Measurements from ENCODE around the gene DMWD.

DMWD gene

DNA sequence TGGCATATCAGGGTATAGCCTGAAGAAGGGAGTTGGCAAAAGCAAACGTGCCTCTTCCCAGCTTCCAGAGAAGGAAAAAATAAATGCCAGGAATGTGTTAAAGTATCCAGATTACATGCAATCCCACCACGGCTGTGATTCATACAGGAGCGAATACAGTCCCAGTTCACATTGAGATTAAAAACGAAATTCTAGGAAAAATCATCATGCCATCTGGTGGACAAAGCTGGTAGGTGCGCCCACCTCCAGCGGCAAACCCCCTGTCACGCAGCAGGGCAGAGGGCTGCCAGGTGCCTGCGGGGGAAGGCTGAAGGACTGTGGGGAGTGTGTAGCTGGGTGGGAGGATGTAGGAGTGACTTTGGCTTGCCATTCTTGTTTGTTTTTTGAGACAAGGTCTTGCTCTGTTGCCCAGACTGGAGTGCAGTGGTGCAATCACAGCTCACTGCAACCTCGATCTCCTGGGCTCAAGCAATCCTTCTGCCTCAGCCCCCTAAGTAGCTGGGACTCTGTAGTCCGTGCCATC is 6.4 kb upstream of the DMWD start:
- H3K4me3 ChIP-seq (ENCODE audit: low read depth, low read length) = no peak overlapping the region
- no peak for DNase-seq (ENCODE audit: low read depth)
- TF ChIP-seq, protein P1, sequence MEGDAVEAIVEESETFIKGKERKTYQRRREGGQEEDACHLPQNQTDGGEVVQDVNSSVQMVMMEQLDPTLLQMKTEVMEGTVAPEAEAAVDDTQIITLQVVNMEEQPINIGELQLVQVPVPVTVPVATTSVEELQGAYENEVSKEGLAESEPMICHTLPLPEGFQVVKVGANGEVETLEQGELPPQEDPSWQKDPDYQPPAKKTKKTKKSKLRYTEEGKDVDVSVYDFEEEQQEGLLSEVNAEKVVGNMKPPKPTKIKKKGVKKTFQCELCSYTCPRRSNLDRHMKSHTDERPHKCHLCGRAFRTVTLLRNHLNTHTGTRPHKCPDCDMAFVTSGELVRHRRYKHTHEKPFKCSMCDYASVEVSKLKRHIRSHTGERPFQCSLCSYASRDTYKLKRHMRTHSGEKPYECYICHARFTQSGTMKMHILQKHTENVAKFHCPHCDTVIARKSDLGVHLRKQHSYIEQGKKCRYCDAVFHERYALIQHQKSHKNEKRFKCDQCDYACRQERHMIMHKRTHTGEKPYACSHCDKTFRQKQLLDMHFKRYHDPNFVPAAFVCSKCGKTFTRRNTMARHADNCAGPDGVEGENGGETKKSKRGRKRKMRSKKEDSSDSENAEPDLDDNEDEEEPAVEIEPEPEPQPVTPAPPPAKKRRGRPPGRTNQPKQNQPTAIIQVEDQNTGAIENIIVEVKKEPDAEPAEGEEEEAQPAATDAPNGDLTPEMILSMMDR (IDR thresholded peaks at IDR 0.05; ENCODE audit: control insufficient read depth, extremely low read depth, insufficient read depth) = peak; percentile 51

DNA sequence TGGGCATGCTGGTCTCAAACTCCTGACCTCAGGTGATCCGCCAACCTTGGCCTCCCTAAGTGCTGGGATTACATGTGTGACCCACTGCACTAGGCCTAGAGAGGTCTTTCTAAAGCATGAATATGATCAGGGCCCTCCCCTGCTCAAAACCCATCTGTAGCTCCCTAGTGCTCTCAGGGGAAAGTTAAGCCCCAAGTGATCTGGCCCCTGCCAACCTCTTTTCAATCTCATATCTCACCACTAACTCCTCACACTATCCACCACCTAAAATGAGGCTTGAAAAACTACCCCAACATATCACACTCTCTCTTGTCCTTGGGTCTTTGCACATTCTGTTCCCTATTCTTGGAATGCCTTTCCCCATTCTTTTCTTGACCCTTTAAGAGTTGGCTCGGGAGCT is 2.0 kb upstream of the DMWD start:
- TF ChIP-seq, protein P1 (IDR thresholded peaks at IDR 0.05; ENCODE audit: control insufficient read depth, extremely low read depth, insufficient read depth) = no peak
- DNase-seq (ENCODE audit: low read depth) = no peak

DNA sequence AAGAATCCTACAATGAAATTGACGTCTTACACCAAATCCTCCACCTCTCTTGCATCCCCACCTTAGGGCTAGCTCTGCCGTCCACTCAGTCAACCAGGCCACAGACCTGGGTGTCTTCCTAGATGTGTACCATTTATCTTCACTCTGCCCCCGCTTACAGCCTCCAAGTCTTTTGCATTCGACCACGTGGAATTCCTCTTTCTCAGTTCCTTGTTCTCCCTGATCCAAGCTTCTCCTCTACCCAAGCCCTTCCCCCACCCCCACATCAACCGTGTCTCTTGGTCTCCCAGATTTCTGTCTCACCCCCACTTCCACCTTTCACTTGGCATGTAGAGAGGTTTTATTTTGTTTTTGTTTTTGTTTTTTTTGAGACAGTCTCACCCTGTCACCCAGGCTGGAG is 1.2 kb upstream of the DMWD start:
- H3K4me3 ChIP-seq (ENCODE audit: low read depth, low read length) = no peak overlapping the region
- DNase-seq (ENCODE audit: low read depth) = no peak
- TF ChIP-seq, protein P1 (IDR thresholded peaks at IDR 0.05; ENCODE audit: control insufficient read depth, extremely low read depth, insufficient read depth) = no peak

More for the DNA sequence above, 2.0 kb upstream of the DMWD start:
- H3K4me3 ChIP-seq (ENCODE audit: low read depth, low read length) = no peak overlapping the region

DNA sequence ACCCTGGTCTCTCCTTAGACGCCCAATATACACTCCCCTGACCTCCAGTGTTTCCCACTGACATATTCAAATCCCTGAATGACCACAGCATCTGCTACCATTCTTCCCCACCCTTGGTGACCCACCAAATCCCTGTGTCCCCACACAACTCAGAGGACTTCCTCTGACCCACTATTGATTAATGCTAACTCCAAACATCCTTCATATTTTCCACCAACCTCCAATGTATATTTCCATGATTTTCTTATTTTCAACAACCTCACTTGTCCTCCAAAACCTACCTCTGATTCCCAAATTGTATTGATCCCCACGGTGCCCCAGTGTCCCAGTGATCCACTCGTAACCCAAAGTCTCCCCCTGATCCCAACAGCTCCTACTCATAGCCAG is 526 bp upstream of the DMWD start:
- TF ChIP-seq, protein P1 (IDR thresholded peaks at IDR 0.05; ENCODE audit: control insufficient read depth, extremely low read depth, insufficient read depth) = no peak
- H3K4me3 ChIP-seq (ENCODE audit: low read depth, low read length) = peak overlapping the region; percentile 18; the same call in 1 of the 2 replicates
- no peak for DNase-seq (ENCODE audit: low read depth)

DNA sequence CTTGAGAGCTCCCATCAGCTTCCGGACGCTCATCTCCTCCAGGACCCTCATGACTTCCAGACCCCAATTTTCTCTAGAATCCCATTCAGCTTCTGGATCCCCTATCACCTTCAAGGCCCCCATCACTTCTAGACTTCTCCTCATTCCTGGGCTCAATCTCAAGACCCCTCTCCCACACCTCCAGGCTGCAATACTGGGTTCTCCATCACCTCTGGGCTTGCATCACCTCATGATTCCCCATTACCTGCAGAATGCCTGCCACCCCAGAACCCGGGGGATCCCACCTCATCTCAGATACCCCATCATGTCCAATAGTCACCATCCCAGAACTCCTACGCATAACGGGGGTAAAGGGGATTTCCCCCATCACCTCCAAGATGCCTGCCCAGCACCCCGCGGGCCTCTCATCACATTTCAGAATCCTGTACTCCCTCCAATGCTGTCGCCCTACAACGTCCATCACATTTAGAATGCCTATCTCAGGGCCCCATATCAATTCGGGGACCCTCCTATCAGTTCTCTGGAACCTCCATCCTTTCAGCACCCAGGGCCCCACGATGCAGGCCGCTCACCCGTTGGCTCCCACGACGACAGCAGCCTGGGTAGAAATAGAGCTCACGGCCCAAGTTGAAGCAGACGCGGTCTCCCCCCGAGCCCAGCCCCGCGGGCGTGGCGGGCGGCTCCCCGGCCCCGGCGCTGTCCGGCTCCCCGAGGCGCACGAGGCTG is 738 bp downstream of the DMWD start:
- DNase-seq (ENCODE audit: low read depth) = no peak
- TF ChIP-seq, protein P1 (IDR thresholded peaks at IDR 0.05; ENCODE audit: control insufficient read depth, extremely low read depth, insufficient read depth) = no peak
- peak overlapping the region; percentile 72 for H3K4me3 ChIP-seq (ENCODE audit: low read depth, low read length)

DNA sequence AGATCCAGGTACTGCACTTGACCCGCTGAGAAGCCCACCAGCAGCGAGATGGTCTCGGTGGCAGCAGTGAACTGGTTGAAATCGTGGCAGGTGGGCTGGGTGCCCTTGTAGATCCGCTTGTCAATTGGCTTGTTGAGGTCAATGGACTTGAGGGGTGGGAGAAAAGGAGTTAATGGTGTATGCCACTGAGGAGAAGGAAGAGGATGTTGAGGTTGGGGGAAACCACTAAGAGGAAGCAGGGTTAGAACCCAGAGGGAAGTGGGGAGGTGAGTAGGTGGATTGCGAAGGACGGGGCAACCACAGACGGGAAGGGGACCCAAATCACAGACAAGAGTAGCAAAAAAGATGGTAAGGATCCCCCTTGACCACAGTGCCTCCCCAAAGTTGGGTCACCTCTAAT is 1.7 kb downstream of the DMWD start:
- no peak for DNase-seq (ENCODE audit: low read depth)
- TF ChIP-seq, protein P1 (IDR thresholded peaks at IDR 0.05; ENCODE audit: control insufficient read depth, extremely low read depth, insufficient read depth) = no peak
- H3K4me3 ChIP-seq (ENCODE audit: low read depth, low read length) = no peak overlapping the region
